Measurements from ENCODE around the gene RAP1GAP2. TPM values are rescaled to one million over a fixed set of nuclear protein-coding genes. Genes with fewer than 3 reads are reported as not detected.
A peak's percentile ranks its signal among the peaks of the same experiment; 100 is the strongest.
"Not testable (repeated sequence)": the region's sequence is repeated elsewhere in the genome, so short reads cannot be mapped to it uniquely, and the experiment has no call there.

Gene RAP1GAP2
- total and polyA plus RNA-seq, 7 donors: 0.25 to 2.0 (median 0.84) TPM

DNA sequence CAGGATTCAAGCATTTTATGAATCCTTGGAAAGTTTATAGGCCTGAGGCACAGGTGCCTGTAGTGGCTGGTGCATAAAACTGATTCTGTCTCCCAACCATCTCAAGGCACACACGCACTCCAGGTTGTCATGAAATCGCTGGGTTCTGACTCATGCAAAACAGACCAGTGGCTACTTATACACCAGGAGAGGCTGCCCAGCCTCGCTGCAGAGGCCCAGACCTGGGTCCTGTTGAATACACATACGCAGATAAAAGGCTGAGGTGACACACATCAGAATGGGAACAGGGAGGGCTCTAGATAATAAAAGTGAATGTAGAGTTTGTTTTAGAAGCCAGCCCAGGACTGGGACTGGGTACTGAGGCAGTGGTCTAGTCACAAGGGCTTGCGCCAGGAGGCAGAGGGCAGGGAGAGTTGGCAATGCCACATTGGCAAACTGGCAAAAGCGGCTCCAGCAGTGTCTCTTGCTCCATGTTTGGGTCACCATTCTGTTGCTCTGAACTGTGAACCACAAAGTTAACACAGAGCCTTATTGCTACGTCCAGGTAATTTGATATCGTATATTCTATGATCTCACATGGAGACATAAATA is 253.6 kb downstream of the RAP1GAP2 start:
- Histone ChIP-seq H3K9me3 (no peaks in the 10 kb centered on the region), H3K36me3 (ENCODE audit: insufficient read depth in 1 of 2, low read depth in 1 of 2) (no peaks in the 10 kb centered on the region), H3K4me3 (peak overlapping the region; percentile 72), H3K27me3 (ENCODE audit: insufficient read depth in 3 of 3, low read length in 2 of 3) (peaks cover 0 to 5% (median 0%) of the 10 kb centered on the region in 3 donors), H3K27ac (no peak overlapping the region), H3K4me1 (no peaks in the 10 kb centered on the region)
- DNase-seq: no peak
- WGBS, 3 donors: 76 to 82% (median 80%) methylated on average over 8 of the region's 8 CpGs
- intact Hi-C loops (cut with DNase I): no loop called here
- no peak for ATAC-seq
- TF ChIP-seq, protein P1, sequence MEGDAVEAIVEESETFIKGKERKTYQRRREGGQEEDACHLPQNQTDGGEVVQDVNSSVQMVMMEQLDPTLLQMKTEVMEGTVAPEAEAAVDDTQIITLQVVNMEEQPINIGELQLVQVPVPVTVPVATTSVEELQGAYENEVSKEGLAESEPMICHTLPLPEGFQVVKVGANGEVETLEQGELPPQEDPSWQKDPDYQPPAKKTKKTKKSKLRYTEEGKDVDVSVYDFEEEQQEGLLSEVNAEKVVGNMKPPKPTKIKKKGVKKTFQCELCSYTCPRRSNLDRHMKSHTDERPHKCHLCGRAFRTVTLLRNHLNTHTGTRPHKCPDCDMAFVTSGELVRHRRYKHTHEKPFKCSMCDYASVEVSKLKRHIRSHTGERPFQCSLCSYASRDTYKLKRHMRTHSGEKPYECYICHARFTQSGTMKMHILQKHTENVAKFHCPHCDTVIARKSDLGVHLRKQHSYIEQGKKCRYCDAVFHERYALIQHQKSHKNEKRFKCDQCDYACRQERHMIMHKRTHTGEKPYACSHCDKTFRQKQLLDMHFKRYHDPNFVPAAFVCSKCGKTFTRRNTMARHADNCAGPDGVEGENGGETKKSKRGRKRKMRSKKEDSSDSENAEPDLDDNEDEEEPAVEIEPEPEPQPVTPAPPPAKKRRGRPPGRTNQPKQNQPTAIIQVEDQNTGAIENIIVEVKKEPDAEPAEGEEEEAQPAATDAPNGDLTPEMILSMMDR (IDR thresholded peaks at IDR 0.05): no peak

DNA sequence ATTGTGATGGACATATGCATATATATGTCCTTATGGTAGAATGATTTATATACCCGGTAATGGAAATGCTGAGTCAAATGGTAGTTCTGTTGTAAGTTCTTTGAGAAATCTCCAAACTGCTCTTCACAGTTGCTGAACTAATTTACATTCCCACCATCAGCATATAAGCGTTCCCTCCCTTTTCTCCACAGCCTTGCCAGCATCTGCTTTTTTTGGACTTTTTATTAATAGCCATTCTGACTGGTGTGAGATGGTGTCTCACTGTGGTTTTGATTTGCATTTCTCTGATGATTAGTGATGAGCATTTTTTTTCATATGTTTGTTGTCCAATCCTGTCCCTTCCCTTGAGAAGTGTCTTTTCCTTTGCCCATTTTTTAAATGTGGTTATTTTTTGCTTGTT is 258.6 kb downstream of the RAP1GAP2 start:
- H3K4me1 ChIP-seq; H3K27ac ChIP-seq; ATAC-seq; H3K36me3 ChIP-seq (ENCODE audit: insufficient read depth in 1 of 2, low read depth in 1 of 2); H3K27me3 ChIP-seq (ENCODE audit: insufficient read depth in 3 of 3, low read length in 2 of 3); H3K4me3 ChIP-seq; DNase-seq; intact Hi-C loops (cut with DNase I); H3K9me3 ChIP-seq: not testable (repeated sequence)
- 100% methylated on average over 1 of the region's 2 CpGs for WGBS, 3 donors

DNA sequence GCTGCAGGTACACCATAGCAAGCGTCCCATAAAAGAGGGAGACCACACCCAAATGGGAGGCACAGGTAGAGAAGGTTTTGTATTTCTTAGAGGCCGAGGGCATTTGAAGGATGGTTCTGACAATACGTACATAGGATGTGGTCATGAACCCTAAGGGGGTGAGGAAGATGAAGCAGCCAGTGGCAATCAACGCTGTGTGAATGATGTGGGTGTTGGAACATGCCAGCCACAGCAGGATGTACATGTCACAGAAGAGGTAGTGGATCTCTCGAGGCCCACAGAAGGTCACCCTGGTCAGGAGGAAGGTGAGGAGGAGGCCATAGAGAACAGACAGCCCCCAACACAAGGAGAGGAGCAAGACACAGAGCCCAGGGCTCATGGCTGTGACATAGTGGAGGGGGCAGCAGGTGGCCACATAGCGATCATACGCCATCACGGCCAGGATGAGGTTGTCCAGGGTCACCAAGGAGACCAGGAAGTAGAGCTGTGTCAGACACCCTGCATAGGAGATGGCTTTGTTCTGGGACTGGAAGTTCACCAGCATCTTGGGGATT is 266.7 kb downstream of the RAP1GAP2 start:
- H3K9me3 ChIP-seq; H3K4me1 ChIP-seq; H3K36me3 ChIP-seq (ENCODE audit: insufficient read depth in 1 of 2, low read depth in 1 of 2); H3K27ac ChIP-seq; H3K27me3 ChIP-seq (ENCODE audit: insufficient read depth in 3 of 3, low read length in 2 of 3); DNase-seq; H3K4me3 ChIP-seq; intact Hi-C loops (cut with DNase I); ATAC-seq: not testable (repeated sequence)
- 82 to 89% (median 84%) methylated on average over 8 of the region's 8 CpGs for WGBS, 3 donors

DNA sequence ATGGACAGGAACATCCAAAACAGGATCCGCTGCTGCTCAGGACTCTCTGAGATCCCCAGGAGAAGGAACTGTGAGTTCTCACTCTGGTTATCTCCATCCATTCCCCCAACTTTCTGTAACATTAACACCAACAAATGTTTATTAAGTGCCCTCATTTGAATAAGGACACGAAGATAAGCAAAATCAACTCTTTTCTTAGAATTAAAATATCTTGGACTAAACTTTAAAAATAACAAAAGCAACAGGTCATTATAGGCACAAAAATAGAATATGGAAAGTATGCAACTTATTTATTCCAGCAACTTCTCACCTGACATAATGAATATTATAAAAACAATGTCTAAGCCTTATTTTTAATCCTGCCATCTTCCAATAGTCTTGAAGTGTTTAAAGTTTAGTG is 267.3 kb downstream of the RAP1GAP2 start, which contains the start of gene OR1D5:
Gene OR1D5, minus strand, starts transcription at position 101 of the 400 bp plus-strand sequence. Its CDS starts 0 bp downstream, at position 101.
- DNase-seq; H3K27me3 ChIP-seq (ENCODE audit: insufficient read depth in 3 of 3, low read length in 2 of 3); H3K4me3 ChIP-seq; H3K9me3 ChIP-seq; H3K27ac ChIP-seq; ATAC-seq; H3K36me3 ChIP-seq (ENCODE audit: insufficient read depth in 1 of 2, low read depth in 1 of 2); intact Hi-C loops (cut with DNase I); H3K4me1 ChIP-seq: not testable (repeated sequence)
- 63 to 89% methylated on average over 1 of the region's 2 CpGs; no CpG with 5 or more reads in 1 of the 3 donors for WGBS, 3 donors

DNA sequence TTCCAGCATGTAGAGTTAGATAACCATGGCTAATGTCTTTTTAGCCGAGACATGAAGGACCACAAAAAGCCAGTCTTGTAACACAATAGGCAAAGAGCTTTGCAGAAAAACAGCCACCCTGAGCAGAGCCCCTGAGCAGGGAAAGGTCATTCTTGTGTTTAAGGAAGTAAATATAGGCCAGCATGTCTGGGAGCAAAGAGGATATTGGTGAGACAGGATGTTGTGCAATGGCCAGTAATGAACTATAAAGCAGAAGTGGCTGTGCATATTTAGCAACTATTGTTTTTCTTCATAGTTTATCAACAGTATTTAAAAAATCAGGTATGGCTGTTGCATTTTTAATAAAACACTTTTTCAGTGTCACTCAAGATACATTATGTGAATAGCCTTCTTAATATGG is 269.0 kb downstream of the RAP1GAP2 start:
- WGBS, 3 donors: no CpG with 5 or more reads among the region's 1 CpG
- intact Hi-C loops (cut with DNase I); H3K9me3 ChIP-seq; H3K4me3 ChIP-seq; ATAC-seq; DNase-seq; H3K4me1 ChIP-seq; H3K27ac ChIP-seq; H3K36me3 ChIP-seq (ENCODE audit: insufficient read depth in 1 of 2, low read depth in 1 of 2); H3K27me3 ChIP-seq (ENCODE audit: insufficient read depth in 3 of 3, low read length in 2 of 3): not testable (repeated sequence)

DNA sequence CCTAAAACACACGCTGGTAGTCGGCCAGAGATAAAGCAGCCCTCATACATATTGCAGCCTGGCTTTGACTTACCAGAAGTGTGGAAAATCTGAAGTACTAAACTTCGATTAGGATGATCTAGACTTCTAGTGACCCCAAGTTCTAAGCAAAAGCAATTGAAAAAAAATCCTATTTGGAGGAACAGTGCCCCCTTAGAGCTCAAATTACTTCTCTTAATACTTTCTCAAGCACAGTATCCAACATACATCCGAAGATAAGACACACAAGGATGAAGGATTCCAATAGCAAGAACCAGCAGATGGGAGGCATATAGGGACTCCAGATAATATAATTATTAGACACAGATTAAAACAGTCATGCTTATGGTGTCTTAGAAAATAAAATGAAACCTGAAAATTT is 277.6 kb downstream of the RAP1GAP2 start:
- H3K27me3 ChIP-seq (ENCODE audit: insufficient read depth in 3 of 3, low read length in 2 of 3); DNase-seq; H3K4me3 ChIP-seq; H3K4me1 ChIP-seq; ATAC-seq; intact Hi-C loops (cut with DNase I); H3K27ac ChIP-seq; H3K36me3 ChIP-seq (ENCODE audit: insufficient read depth in 1 of 2, low read depth in 1 of 2); H3K9me3 ChIP-seq: not testable (repeated sequence)
- 53 to 57% (median 53%) methylated on average over 4 of the region's 4 CpGs for WGBS, 3 donors

Other genes with a start within 250 kb of the RAP1GAP2 start
- gene PAFAH1B1, start 202.8 kb upstream of the RAP1GAP2 start, total RNA-seq: 100 to 1,000 TPM; 118 to 168 (median 147) TPM
- 100 to 1,000 TPM in 1 of 3 donors, 10 to 100 TPM in 2; 43.8 to 157 (median 53.8) TPM for gene PAFAH1B1, start 202.8 kb upstream of the RAP1GAP2 start, polyA plus RNA-seq
- 100 to 1,000 TPM; 105 to 218 (median 132) TPM for gene CLUH, start 84.7 kb upstream of the RAP1GAP2 start, total RNA-seq
- gene CLUH, start 84.7 kb upstream of the RAP1GAP2 start, polyA plus RNA-seq: 100 to 1,000 TPM in 2 of 3 donors, 10 to 100 TPM in 1; 92.2 to 130 (median 117) TPM
- under 1 TPM in 1 of 4 donors, not detected in 3; 0.23 TPM for gene CCDC92B, start 46.8 kb upstream of the RAP1GAP2 start, total RNA-seq
- under 1 TPM; 0.01 to 0.09 (median 0.04) TPM for gene CCDC92B, start 46.8 kb upstream of the RAP1GAP2 start, polyA plus RNA-seq

Measured in psoas muscle (tissue), 8 donors.